CD4-positive, alpha-beta memory T cell (primary cell): ENCODE data around the gene CTU1. TPM values are rescaled to one million over a fixed set of nuclear protein-coding genes. Genes with fewer than 3 reads are reported as not detected.

ENCODE experiments used
- CTCF ChIA-PET: fragments of 350-600 bp; sonication (Branson Sonifier 250); formaldehyde crosslinking; loops from one replicate; lab custom pipeline; 2021; ENCODE audit warnings: inconsistent platforms; ENCODE audit not compliant: partially characterized antibody; lab: Charles Lee
- POLR2A ChIA-PET: fragments of 350-600 bp; sonication (Branson Sonifier 250); formaldehyde crosslinking; loops from one replicate; lab custom pipeline; 2021; ENCODE audit not compliant: partially characterized antibody; lab: Charles Lee
- DNase-seq, 5 donors: peaks; one replicate each; pipeline versions ENCODE4 v3.0.0 to v3.0.0-alpha.2; 2020 to 2022; ENCODE audit warnings: mixed read lengths in 1 of 5
- H3K27ac ChIP-seq: one replicate; pipeline ENCODE4 v1.7.0; 2013; ENCODE audit warnings: low read depth, low read length
- H3K27me3 ChIP-seq: 2 replicates; pipeline ENCODE4 v1.7.0; 2013; ENCODE audit warnings: mild to moderate bottlenecking, low read length, moderate library complexity; ENCODE audit not compliant: insufficient read depth
- H3K36me3 ChIP-seq: 2 replicates; pipeline ENCODE4 v1.7.0; 2013; ENCODE audit warnings: mild to moderate bottlenecking, low read length, moderate library complexity; ENCODE audit not compliant: insufficient read depth
- H3K4me1 ChIP-seq: 2 replicates; pipeline ENCODE4 v1.7.0; 2013; ENCODE audit warnings: mild to moderate bottlenecking, low read length, moderate library complexity; ENCODE audit not compliant: insufficient read depth
- H3K4me3 ChIP-seq, 2 donors: one replicate each; pipeline ENCODE4 v1.7.0; 2013; ENCODE audit warnings: low read length in 2 of 2, mild to moderate bottlenecking in 1 of 2
- H3K9me3 ChIP-seq, 2 donors: one replicate each; pipeline ENCODE4 v1.7.0; 2013; ENCODE audit warnings: low read length in 2 of 2, control low read depth in 1 of 2; ENCODE audit not compliant: control insufficient read depth in 1 of 2
- H3K27ac Mint-ChIP-seq, 7 donors: one replicate each; pipeline ENCODE4 v1.8.0; 2020 to 2021; ENCODE audit warnings: mixed read lengths in 7 of 7, mild to moderate bottlenecking in 6 of 7, inconsistent platforms in 3 of 7, moderate library complexity in 3 of 7
- H3K27me3 Mint-ChIP-seq, 2 donors: one replicate each; pipeline ENCODE4 v1.8.0; 2020 to 2021; ENCODE audit warnings: mixed read lengths in 2 of 2
- H3K36me3 Mint-ChIP-seq, 2 donors: one replicate each; pipeline ENCODE4 v1.8.0; 2020 to 2021; ENCODE audit warnings: mixed read lengths in 2 of 2, inconsistent platforms in 1 of 2, mild to moderate bottlenecking in 1 of 2
- H3K4me1 Mint-ChIP-seq, 4 donors: one replicate each; pipeline ENCODE4 v1.8.0; 2020 to 2021; ENCODE audit warnings: mixed read lengths in 4 of 4, mild to moderate bottlenecking in 1 of 4
- H3K4me3 Mint-ChIP-seq, 8 donors: one replicate each; pipeline ENCODE4 v1.8.0; 2020 to 2021; ENCODE audit warnings: mixed read lengths in 8 of 8, mild to moderate bottlenecking in 7 of 8, moderate library complexity in 6 of 8, inconsistent platforms in 3 of 8
- H3K9me3 Mint-ChIP-seq, 8 donors: one replicate each; pipeline ENCODE4 v1.8.0; 2020 to 2021; ENCODE audit warnings: mixed read lengths in 8 of 8, mild to moderate bottlenecking in 5 of 8, inconsistent platforms in 3 of 8, moderate library complexity in 1 of 8
- intact Hi-C: fragments of 100-400 bp; cut with micrococcal nuclease; formaldehyde crosslinking; loops from one replicate; pipeline ENCODE4 v1.15.1; 2023
- polyA plus RNA-seq, 2 donors: library from polyadenylated mRNA; unstranded; fragments of 300-500 nt; fragmentation: Illumina TruSeq; gene quantifications; one replicate each; pipeline ENCODE4 v1.2.3, GENCODE V29; 2021
- total RNA-seq, 2 experiments: library from RNA; stranded (reverse); gene quantifications; one replicate each; pipeline ENCODE4 v1.2.3, GENCODE V29; 2021

CTU1 gene
- total and polyA plus RNA-seq, 4 experiments from 2014 or later, result 1.4 to 11.4 (median 10.3) TPM

DNA sequence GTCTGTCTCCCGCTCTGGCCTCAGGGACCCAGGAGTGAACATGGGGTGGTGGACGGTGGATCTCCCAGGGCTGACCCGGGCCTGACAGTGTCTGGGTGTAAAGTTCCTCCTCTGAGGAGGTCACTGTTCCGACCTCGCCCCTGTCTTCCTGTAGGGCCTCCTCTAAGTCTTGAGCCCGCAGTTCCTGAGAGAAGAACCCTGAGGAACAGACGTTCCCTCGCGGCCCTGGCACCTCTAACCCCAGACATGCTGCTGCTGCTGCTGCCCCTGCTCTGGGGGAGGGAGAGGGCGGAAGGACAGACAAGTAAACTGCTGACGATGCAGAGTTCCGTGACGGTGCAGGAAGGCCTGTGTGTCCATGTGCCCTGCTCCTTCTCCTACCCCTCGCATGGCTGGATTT lies 16.5 kb upstream of the CTU1 start, which contains the start of gene SIGLEC9:
Gene SIGLEC9 (plus strand): TSS at position 178 of the 400 bp plus-strand sequence. CDS start 69 bp downstream, at position 247.
- intact Hi-C loops, result no loop called here
- H3K4me3 Mint-ChIP-seq, result peak within 1 kb of the TSS; percentile 57 to 87 (median 84)
- Histone ChIP-seq H3K9me3 (no peaks in the 10 kb centered on the region), H3K4me3 (peak within 1 kb of the TSS; percentile 37 to 43), H3K27ac (peak within 1 kb of the TSS; percentile 22), H3K4me1 (peaks cover 78% of the 10 kb centered on the region), H3K36me3 (no peaks in the 10 kb centered on the region), H3K27me3 (no peaks in the 10 kb centered on the region)
- peaks cover 5 to 6% of the 10 kb centered on the region in 2 donors for H3K36me3 Mint-ChIP-seq
- no peaks in the 10 kb centered on the region for H3K27me3 Mint-ChIP-seq
- peaks cover 0 to 4% (median 0%) of the 10 kb centered on the region in 8 donors for H3K9me3 Mint-ChIP-seq
- H3K4me1 Mint-ChIP-seq, result peaks cover 51 to 90% (median 69%) of the 10 kb centered on the region in 4 donors
- ChIA-PET CTCF (interaction anchor here (1.5 kb wide), 1 partner anchor 24 kb away, joined by 3 read pairs; no protein-coding TSS in a partner anchor), POLR2A (interaction anchor here (1.1 to 1.8 kb wide), 2 partner anchors 7 to 9 kb away, joined by 4 to 6 read pairs; no protein-coding TSS in a partner anchor)
- no peak for DNase-seq
- peak within 1 kb of the TSS; percentile 81 to 94 (median 92) for H3K27ac Mint-ChIP-seq

GRCh38 chr19:51124216-51124615 lies 16.0 kb upstream of the CTU1 start:
- intact Hi-C loops, result no loop called here
- ChIA-PET POLR2A (interaction anchor here (0.9 to 1.8 kb wide), 4 partner anchors 8 to 34 kb away, joined by 3 to 6 read pairs (median 4); no protein-coding TSS in a partner anchor), CTCF (interaction anchor here (1.0 to 1.5 kb wide), 2 partner anchors 23 to 34 kb away, joined by 3 read pairs; no protein-coding TSS in a partner anchor)
- Mint-ChIP-seq H3K4me1 (peaks cover 51 to 92% (median 69%) of the 10 kb centered on the region in 4 donors), H3K9me3 (peaks cover 0 to 4% (median 0%) of the 10 kb centered on the region in 8 donors), H3K27me3 (no peaks in the 10 kb centered on the region), H3K4me3 (peak overlapping the region in 7 of 8 donors; percentile 78 to 87 (median 84)), H3K36me3 (peaks cover 5 to 6% of the 10 kb centered on the region in 2 donors), H3K27ac (peak overlapping the region; percentile 78 to 94 (median 92))
- Histone ChIP-seq H3K4me1 (peaks cover 78% of the 10 kb centered on the region), H3K9me3 (no peaks in the 10 kb centered on the region), H3K27me3 (no peaks in the 10 kb centered on the region), H3K36me3 (no peaks in the 10 kb centered on the region), H3K27ac (peak overlapping the region; percentile 22), H3K4me3 (peak overlapping the region; percentile 37 to 43)
- DNase-seq, result no peak

GRCh38 chr19:51123802-51124201 lies 15.6 kb upstream of the CTU1 start:
- Mint-ChIP-seq H3K36me3 (peaks cover 5 to 6% of the 10 kb centered on the region in 2 donors), H3K9me3 (peaks cover 0 to 4% (median 0%) of the 10 kb centered on the region in 8 donors), H3K27me3 (no peaks in the 10 kb centered on the region), H3K4me1 (peaks cover 52 to 92% (median 71%) of the 10 kb centered on the region in 4 donors), H3K27ac (peak overlapping the region; percentile 78 to 94 (median 90)), H3K4me3 (peak overlapping the region; percentile 68 to 87 (median 84))
- ChIA-PET CTCF (interaction anchor here (1.0 to 1.5 kb wide), 2 partner anchors 23 to 34 kb away, joined by 3 read pairs; no protein-coding TSS in a partner anchor), POLR2A (interaction anchor here (0.9 to 2.3 kb wide), 5 partner anchors 8 to 34 kb away, joined by 3 to 8 read pairs (median 4); no protein-coding TSS in a partner anchor)
- DNase-seq, result no peak
- Histone ChIP-seq H3K36me3 (no peaks in the 10 kb centered on the region), H3K4me3 (peak overlapping the region; percentile 37 to 43), H3K4me1 (peaks cover 76% of the 10 kb centered on the region), H3K27me3 (no peaks in the 10 kb centered on the region), H3K9me3 (no peaks in the 10 kb centered on the region), H3K27ac (peak overlapping the region; percentile 22)
- intact Hi-C loops, result loop anchor here (1.0 kb wide), 1 partner anchor 16 kb away; the partner anchor contains the start of gene CTU1

DNA sequence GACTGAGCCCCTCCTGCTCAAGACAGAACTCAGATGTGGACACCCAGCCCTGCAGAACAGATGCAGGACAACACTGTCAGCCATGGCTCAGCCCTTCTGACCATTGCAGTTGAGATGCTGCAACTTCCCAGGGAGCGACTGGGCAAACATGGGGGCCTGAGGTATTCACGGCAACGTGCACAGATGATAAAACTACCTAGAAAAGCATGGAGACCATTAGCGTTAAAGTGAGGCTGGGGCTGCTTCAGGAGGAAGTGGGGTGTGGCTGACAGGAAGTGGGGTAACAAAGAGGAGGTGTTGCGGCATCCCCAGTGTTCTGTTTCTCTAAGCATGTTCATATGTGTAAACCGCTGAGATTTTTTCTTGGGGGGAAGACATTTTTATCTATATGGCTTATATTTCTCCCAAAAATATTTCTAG lies 15.2 kb upstream of the CTU1 start:
- H3K4me1 ChIP-seq, result peaks cover 72% of the 10 kb centered on the region
- no peaks in the 10 kb centered on the region for H3K27me3 ChIP-seq
- ChIA-PET CTCF (interaction anchor here (1.0 to 1.5 kb wide), 2 partner anchors 22 to 34 kb away, joined by 3 read pairs; no protein-coding TSS in a partner anchor), POLR2A (interaction anchor here (0.9 to 2.3 kb wide), 4 partner anchors 9 to 34 kb away, joined by 3 to 8 read pairs (median 5); no protein-coding TSS in a partner anchor)
- H3K9me3 ChIP-seq, result no peaks in the 10 kb centered on the region
- peak; percentile 64 to 72 (median 69) for DNase-seq
- Mint-ChIP-seq H3K4me1 (peaks cover 48 to 89% (median 68%) of the 10 kb centered on the region in 4 donors), H3K4me3 (peak overlapping the region; percentile 68 to 87 (median 84)), H3K27ac (peak overlapping the region; percentile 78 to 94 (median 90)), H3K36me3 (peaks cover 5 to 6% of the 10 kb centered on the region in 2 donors), H3K9me3 (peaks cover 0 to 4% (median 0%) of the 10 kb centered on the region in 8 donors), H3K27me3 (no peaks in the 10 kb centered on the region)
- intact Hi-C loops, result loop anchor here (1.0 kb wide), 1 partner anchor 15 kb away; the partner anchor contains the start of gene CTU1
- no peaks in the 10 kb centered on the region for H3K36me3 ChIP-seq
- H3K4me3 ChIP-seq, result peak overlapping the region; percentile 42 to 43
- peak overlapping the region; percentile 22 for H3K27ac ChIP-seq

- peak overlapping the region; percentile 26 to 84 (median 56) for H3K4me3 Mint-ChIP-seq
- peaks cover 3 to 5% of the 10 kb centered on the region in 2 donors for H3K36me3 Mint-ChIP-seq
- Histone ChIP-seq H3K4me1 (peaks cover 62% of the 10 kb centered on the region), H3K36me3 (no peaks in the 10 kb centered on the region), H3K27ac (no peak overlapping the region), H3K4me3 (peak overlapping the region in 1 of 2 donors; percentile 42), H3K27me3 (no peaks in the 10 kb centered on the region), H3K9me3 (no peaks in the 10 kb centered on the region)
- H3K9me3 Mint-ChIP-seq, result peaks cover 0 to 4% (median 0%) of the 10 kb centered on the region in 8 donors
- intact Hi-C loops, result no loop called here
- ChIA-PET CTCF (interaction anchor here (2.2 kb wide), 1 partner anchor 36 kb away, joined by 6 read pairs; no protein-coding TSS in a partner anchor), POLR2A (interaction anchor here (1.0 to 2.3 kb wide), 2 partner anchors 12 to 14 kb away, joined by 4 to 8 read pairs; partner anchors contain the start of gene CTU1)
- no peak for DNase-seq
- H3K27ac Mint-ChIP-seq, result peak overlapping the region; percentile 24 to 84 (median 78)
- peaks cover 46 to 81% (median 62%) of the 10 kb centered on the region in 4 donors for H3K4me1 Mint-ChIP-seq
- H3K27me3 Mint-ChIP-seq, result no peaks in the 10 kb centered on the region
Measured at GRCh38 chr19:51122112-51122981, 14.1 kb upstream of the CTU1 start.

GRCh38 chr19:51121257-51121656 lies 13.0 kb upstream of the CTU1 start:
- POLR2A ChIA-PET, result no interaction called here
- no peak for DNase-seq
- H3K4me3 Mint-ChIP-seq, result peak overlapping the region in 4 of 8 donors; percentile 18 to 59 (median 43)
- peaks cover 3 to 5% of the 10 kb centered on the region in 2 donors for H3K36me3 Mint-ChIP-seq
- H3K9me3 Mint-ChIP-seq, result peaks cover 0 to 4% (median 0%) of the 10 kb centered on the region in 8 donors
- Histone ChIP-seq H3K4me3 (no peak overlapping the region), H3K36me3 (no peaks in the 10 kb centered on the region), H3K4me1 (peaks cover 62% of the 10 kb centered on the region), H3K27me3 (no peaks in the 10 kb centered on the region), H3K9me3 (no peaks in the 10 kb centered on the region), H3K27ac (no peak overlapping the region)
- peak overlapping the region in 5 of 7 donors; percentile 22 to 84 (median 57) for H3K27ac Mint-ChIP-seq
- peaks cover 46 to 81% (median 62%) of the 10 kb centered on the region in 4 donors for H3K4me1 Mint-ChIP-seq
- intact Hi-C loops, result no loop called here
- no peaks in the 10 kb centered on the region for H3K27me3 Mint-ChIP-seq
- CTCF ChIA-PET, result interaction anchor here (2.2 kb wide), 1 partner anchor 37 kb away, joined by 6 read pairs; no protein-coding TSS in a partner anchor
